B cell (primary cell): Measurements from ENCODE around the gene FBLN5.

Source experiments
- CTCF ChIP-seq: fragments of 200-600 bp; IDR thresholded peaks from one replicate; pipeline ENCODE4 v1.8.0; 2022; ENCODE audit warnings: antibody characterized with exemption, mild to moderate bottlenecking
- EZH2 ChIP-seq: IDR thresholded peaks from 2 replicates; pipeline ENCODE4 v1.6.1; 2012; ENCODE audit warnings: borderline replicate concordance, low read depth, mild to moderate bottlenecking, moderate library complexity, low read length; ENCODE audit not compliant: insufficient read depth, poor library complexity, severe bottlenecking

GRCh38 chr14:91953170-91953985, 5.9 kb upstream of the FBLN5 start:
- TF ChIP-seq CTCF (no peak), EZH2 (no peak)
